Activated naive CD8-positive, alpha-beta T cell treated with anti-CD3 and anti-CD28 coated beads, Interleukin-2, amount 10 ng/mL, durations not matched to agents 7 days and 5 days (primary cell): ENCODE data around the gene PAM. TPM values are rescaled to one million over a fixed set of nuclear protein-coding genes. Genes with fewer than 3 reads are reported as not detected.

Experiments
- ATAC-seq: fragments of 150-1000 bp; cut with Tn5 transposase; one replicate; pipeline ENCODE4 v1.10.0; 2021; ENCODE audit warnings: low read depth, moderate library complexity
- POLR2A ChIA-PET: fragments of 350-600 bp; sonication (Branson Sonifier 250); formaldehyde crosslinking; loops from one replicate; lab custom pipeline; 2021; ENCODE audit warnings: antibody characterized with exemption; lab: Charles Lee
- DNase-seq: peaks from one replicate; pipeline ENCODE4 v3.0.0; 2021
- H3K27ac Mint-ChIP-seq: one replicate; pipeline ENCODE4 v1.8.0; 2022; ENCODE audit warnings: mild to moderate bottlenecking, mixed read lengths
- H3K27me3 Mint-ChIP-seq: one replicate; pipeline ENCODE4 v1.8.0; 2022; ENCODE audit warnings: mild to moderate bottlenecking, moderate library complexity, mixed read lengths
- H3K36me3 Mint-ChIP-seq: one replicate; pipeline ENCODE4 v1.8.0; 2021; ENCODE audit warnings: mild to moderate bottlenecking, mixed read lengths
- H3K4me1 Mint-ChIP-seq: one replicate; pipeline ENCODE4 v1.8.0; 2021; ENCODE audit warnings: mixed read lengths
- H3K4me3 Mint-ChIP-seq: one replicate; pipeline ENCODE4 v1.8.0; 2022; ENCODE audit warnings: mild to moderate bottlenecking, moderate library complexity, mixed read lengths
- H3K9me3 Mint-ChIP-seq: one replicate; pipeline ENCODE4 v1.8.0; 2021; ENCODE audit warnings: mixed read lengths
- total RNA-seq, 2 experiments: library from RNA; stranded (reverse); gene quantifications; one replicate each; pipeline ENCODE4 v1.2.3, GENCODE V29; 2021

PAM gene
- total RNA-seq, 2 experiments from 2014 or later = 28.5 to 31.2 TPM

DNA sequence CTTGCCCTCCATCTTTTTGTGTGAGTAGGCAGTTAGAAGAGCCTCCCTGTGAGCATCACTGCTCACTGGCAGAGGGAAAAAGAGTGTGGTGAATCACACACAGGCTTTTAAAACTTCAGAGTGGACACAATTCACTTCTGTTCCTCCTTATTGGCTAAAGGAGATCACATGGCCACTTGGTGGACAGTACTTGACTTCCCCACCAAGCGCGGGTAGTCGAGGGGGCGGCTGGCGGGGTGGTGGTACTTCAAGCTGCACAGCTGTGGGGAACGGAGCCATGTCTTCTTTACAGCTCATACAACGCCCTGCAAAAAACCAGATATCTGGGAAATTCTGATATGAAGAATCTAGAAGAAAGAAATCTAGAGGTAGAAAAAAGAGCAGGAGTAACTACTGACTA, 95.4 kb downstream of the PAM start:
- Mint-ChIP-seq H3K27ac (no peak overlapping the region), H3K4me3 (no peak overlapping the region), H3K27me3 (no peaks in the 10 kb centered on the region), H3K4me1 (peaks cover 4% of the 10 kb centered on the region), H3K36me3 (peaks cover 4% of the 10 kb centered on the region), H3K9me3 (no peaks in the 10 kb centered on the region)
- no peak for DNase-seq
- POLR2A ChIA-PET = no interaction called here
- no peak for ATAC-seq

DNA sequence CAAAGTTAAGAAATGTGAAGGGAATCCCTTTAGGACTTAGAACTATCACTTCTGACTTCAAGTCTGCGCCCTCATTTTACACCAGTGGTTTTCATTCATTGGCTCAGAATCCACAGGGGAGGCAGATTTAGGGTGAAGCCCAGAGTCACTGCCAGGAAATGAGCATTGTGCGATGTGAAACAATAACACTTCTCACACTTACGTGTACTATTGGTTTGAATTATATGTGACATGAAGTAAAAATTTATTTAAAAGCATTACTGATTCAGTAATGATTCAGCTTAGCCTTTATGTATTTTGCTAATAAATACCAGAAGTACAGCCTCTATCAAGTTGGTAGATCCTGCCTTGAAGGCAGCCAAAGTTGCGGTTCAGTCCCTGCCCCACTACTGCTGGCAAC, 98.6 kb downstream of the PAM start:
- no peak for ATAC-seq
- Mint-ChIP-seq H3K4me1 (peaks cover 4% of the 10 kb centered on the region), H3K9me3 (no peaks in the 10 kb centered on the region), H3K36me3 (no peaks in the 10 kb centered on the region), H3K4me3 (no peak overlapping the region), H3K27ac (no peak overlapping the region), H3K27me3 (no peaks in the 10 kb centered on the region)
- no peak for DNase-seq
- POLR2A ChIA-PET = no interaction called here

DNA sequence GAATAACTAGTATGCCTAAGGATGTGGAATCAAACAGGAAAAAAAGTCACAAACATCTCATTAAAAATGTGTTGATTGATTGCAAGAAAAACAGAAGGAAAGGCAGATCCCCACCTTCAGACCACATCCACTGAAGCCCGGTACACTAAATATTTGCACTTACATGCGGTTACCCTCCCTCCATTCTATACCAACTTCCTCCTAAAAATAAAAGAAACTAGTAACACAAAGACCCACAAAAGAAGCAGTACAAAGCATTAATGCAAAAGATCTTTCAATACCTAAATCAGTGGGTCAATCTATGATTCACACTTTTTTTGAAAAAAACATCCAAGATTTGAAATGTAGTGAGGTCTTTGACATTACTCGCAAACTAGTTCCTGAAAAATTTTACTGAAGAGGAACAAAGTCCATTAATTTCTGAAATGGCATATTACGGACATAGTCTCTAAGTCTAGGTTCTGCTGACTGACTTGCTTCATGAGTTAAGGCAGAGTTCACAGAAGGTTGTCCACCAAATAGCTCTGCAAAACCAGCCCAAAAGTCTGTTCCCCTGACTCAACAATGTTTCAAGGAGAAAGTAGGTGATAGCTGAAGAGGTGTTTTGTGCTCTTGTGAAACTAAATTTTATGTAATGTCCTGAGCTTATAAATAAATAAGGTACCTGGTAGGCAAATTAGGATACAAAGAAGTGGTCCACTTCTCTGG, 100.7 kb downstream of the PAM start:
- Mint-ChIP-seq H3K27me3 (no peaks in the 10 kb centered on the region), H3K4me1 (peaks cover 4% of the 10 kb centered on the region), H3K9me3 (no peaks in the 10 kb centered on the region), H3K36me3 (no peaks in the 10 kb centered on the region), H3K4me3 (no peak overlapping the region), H3K27ac (no peak overlapping the region)
- no peak for ATAC-seq
- DNase-seq = no peak
- POLR2A ChIA-PET = interaction anchor here (1.0 kb wide), 1 partner anchor 10 kb away, joined by 3 read pairs; no protein-coding TSS in a partner anchor

DNA sequence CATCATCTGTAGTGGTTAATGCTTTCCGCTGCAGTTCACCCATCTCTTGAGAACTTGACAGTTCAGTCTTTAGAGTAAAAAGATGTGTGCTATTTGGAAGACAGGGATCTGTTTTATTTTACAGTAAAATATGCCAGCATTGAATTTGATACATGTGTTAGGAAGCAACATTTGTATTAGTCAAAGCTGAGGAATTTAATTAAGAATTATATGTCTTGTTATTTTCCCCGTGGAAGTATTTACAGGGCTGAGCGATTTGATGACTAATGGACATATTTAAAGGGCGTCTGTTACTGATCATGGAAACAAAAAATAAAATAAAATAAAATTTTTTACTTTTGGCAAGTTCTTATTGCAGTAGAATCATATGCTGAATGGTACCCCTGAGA, 101.3 kb downstream of the PAM start:
- H3K4me3 Mint-ChIP-seq = no peak overlapping the region
- POLR2A ChIA-PET = no interaction called here
- no peaks in the 10 kb centered on the region for H3K36me3 Mint-ChIP-seq
- no peaks in the 10 kb centered on the region for H3K27me3 Mint-ChIP-seq
- ATAC-seq (no peak), DNase-seq (no peak)
- no peak overlapping the region for H3K27ac Mint-ChIP-seq
- peaks cover 4% of the 10 kb centered on the region for H3K4me1 Mint-ChIP-seq
- H3K9me3 Mint-ChIP-seq = no peaks in the 10 kb centered on the region

DNA sequence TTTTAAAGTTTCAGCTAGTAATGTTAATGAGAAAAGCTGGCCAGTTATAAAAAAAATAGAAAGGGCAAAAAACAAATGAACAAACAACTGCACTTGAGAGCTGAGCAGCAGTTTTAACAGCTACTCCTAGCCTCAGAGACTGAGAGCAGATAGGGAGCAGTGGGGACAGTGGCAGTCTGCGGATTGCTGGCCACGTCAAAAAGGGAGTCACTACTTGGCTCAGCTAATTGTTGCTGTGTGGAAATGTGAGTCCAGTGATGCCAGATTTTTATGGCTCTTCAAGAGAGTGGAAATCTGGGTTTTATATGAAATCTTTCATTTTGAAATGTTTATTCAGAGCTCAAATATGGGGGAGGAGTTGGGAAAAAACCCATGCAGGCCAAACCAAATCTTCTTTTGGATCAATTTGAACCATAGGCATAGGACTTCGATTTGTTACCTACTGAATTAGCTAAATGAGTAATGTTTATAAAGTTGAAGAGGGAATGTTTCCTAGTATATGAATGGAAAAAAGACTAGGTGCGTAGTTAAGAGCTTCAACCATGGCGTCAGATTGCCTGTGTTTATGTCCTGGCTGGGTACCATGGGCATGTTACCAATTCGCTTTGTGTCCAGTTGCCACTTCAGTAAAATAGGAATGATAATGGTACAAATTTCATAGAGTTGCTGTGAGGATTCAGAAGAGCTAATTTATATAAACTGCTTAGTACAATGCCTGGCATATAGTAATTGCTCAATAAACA, 102.1 kb downstream of the PAM start:
- H3K4me1 Mint-ChIP-seq = peaks cover 4% of the 10 kb centered on the region
- H3K36me3 Mint-ChIP-seq = no peaks in the 10 kb centered on the region
- H3K27ac Mint-ChIP-seq = no peak overlapping the region
- no peak overlapping the region for H3K4me3 Mint-ChIP-seq
- no peaks in the 10 kb centered on the region for H3K27me3 Mint-ChIP-seq
- ATAC-seq = no peak
- POLR2A ChIA-PET = no interaction called here
- DNase-seq = no peak
- H3K9me3 Mint-ChIP-seq = no peaks in the 10 kb centered on the region

DNA sequence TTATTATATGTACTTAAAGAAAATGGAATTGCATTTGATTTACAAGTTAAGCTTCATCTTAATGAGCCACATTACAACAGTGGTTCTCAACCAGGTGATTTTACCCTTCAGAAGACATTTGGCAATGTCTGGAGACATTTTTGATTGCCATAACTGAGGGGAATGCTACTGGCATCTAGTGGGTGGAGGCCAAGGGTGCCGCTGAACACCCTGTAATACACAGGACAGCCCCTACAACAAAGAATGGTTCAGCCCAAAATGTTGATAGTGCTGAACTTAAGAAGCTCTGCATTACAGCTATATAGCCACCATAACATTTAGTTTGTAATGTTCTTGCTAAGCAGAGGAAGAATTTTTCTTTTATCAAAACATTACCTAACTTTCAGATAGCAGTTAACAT, 103.1 kb downstream of the PAM start:
- peaks cover 2% of the 10 kb centered on the region for H3K27me3 Mint-ChIP-seq
- ATAC-seq (no peak), DNase-seq (no peak)
- H3K27ac Mint-ChIP-seq = no peak overlapping the region
- peaks cover under 1% of the 10 kb centered on the region for H3K36me3 Mint-ChIP-seq
- H3K4me1 Mint-ChIP-seq = peaks cover 4% of the 10 kb centered on the region
- POLR2A ChIA-PET = no interaction called here
- H3K4me3 Mint-ChIP-seq = no peak overlapping the region
- no peaks in the 10 kb centered on the region for H3K9me3 Mint-ChIP-seq

DNA sequence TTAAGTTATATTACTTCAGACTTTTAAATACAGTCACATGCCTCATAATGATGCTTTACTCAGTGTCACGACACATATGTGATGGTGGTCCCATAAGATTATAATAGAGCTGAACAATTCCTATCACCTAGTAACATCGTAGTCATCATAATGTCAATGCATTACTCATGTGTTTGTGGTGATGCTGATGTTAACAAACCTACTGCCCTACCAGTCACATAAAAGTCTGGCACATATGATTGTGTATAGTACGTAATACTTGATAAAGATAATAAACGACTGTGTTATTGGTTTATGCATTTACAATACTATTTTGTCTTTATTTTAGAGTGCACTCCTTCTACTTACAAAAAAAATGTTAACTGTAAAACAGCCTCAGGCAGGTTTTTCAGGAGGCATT, 103.7 kb downstream of the PAM start:
- H3K36me3 Mint-ChIP-seq = peaks cover 1% of the 10 kb centered on the region
- POLR2A ChIA-PET = no interaction called here
- H3K4me3 Mint-ChIP-seq = no peak overlapping the region
- peaks cover 4% of the 10 kb centered on the region for H3K4me1 Mint-ChIP-seq
- no peak for ATAC-seq
- H3K27ac Mint-ChIP-seq = no peak overlapping the region
- H3K9me3 Mint-ChIP-seq = no peaks in the 10 kb centered on the region
- DNase-seq = no peak
- H3K27me3 Mint-ChIP-seq = peaks cover 2% of the 10 kb centered on the region

DNA sequence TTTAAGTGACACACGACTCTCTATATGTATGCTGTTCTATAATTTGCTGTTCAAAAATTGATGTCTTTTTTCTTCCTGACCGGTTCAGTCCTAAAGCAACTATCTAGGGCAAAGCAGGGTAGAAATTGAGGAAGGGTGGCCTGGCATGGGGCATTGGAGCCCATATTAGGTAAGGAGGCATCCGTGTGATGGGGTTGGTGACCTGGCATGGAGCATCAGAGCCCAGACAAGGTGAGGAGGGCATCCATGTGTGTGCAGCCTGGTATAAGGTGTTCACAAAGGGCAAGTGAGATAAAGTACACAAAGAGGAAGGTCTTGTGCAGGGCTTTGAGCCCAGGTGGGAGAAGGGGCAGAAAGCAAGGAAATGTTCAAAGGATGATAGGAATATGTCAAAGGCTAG, 104.9 kb downstream of the PAM start:
- peaks cover 1% of the 10 kb centered on the region for H3K36me3 Mint-ChIP-seq
- POLR2A ChIA-PET = no interaction called here
- ATAC-seq (no peak), DNase-seq (no peak)
- H3K27ac Mint-ChIP-seq = peak overlapping the region; percentile 0
- H3K9me3 Mint-ChIP-seq = no peaks in the 10 kb centered on the region
- peaks cover 9% of the 10 kb centered on the region for H3K27me3 Mint-ChIP-seq
- no peak overlapping the region for H3K4me3 Mint-ChIP-seq
- peaks cover 5% of the 10 kb centered on the region for H3K4me1 Mint-ChIP-seq

DNA sequence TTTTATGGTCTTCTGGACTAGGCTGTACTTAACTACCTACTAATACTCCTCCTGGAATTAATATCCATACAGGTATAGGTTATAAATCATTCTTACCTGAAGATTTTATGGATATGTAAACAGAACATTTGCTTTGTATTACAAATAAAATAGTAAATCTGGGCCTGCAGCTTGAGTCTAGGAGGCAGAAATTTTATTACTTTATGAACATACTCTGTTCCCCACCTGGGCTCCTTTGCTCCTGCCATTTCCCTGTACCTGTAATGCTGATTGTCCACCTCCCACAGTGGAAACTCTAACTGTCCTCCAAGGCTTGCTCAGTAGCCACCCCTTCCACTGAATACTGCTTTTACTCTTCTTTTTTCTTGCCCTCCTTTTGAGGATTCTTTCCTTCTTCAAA, 108.0 kb downstream of the PAM start:
- ATAC-seq (no peak), DNase-seq (no peak)
- Mint-ChIP-seq H3K27me3 (peaks cover 17% of the 10 kb centered on the region), H3K4me3 (no peak overlapping the region), H3K27ac (no peak overlapping the region), H3K4me1 (peaks cover 8% of the 10 kb centered on the region), H3K36me3 (peaks cover 5% of the 10 kb centered on the region), H3K9me3 (no peaks in the 10 kb centered on the region)
- POLR2A ChIA-PET = no interaction called here

DNA sequence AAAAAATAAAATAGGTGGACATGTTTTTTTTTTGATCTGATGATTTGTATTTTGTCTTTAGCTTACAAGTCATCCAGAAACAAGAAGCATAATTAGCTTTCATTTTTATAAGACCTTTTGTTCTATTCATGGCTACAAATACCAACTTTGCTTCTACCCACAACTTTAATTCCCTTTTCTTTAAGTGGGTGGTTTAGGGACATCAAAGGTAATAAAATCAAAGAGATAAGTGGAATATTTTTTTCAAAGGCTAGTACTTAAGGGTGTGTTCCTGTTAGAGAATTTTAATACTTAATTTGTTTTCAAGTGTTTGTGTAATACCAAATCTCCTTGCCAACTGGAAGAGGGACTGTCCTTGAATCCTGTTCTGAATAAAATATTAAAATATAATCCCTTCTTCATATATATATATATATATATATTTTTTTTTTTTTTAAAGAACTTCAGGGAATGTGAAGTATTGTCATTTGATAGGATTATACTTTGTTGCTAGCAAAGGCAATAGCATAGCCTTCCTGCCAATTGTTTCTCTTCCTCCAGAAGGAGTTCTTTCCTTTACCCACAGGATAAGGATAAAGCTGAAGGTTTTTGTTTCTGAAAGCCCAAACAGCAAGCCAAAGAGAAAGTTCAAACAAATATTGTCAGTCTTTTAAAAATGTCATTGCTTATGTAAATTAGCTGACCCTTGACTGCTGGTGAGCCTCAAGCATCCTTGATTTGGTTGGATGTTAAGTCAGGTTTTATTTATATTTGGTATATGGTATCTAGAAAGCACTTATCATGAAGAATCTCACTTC, 108.9 kb downstream of the PAM start:
- ATAC-seq = no peak
- DNase-seq = no peak
- Mint-ChIP-seq H3K4me3 (no peak overlapping the region), H3K27ac (no peak overlapping the region), H3K9me3 (no peaks in the 10 kb centered on the region), H3K4me1 (peaks cover 8% of the 10 kb centered on the region), H3K27me3 (peaks cover 17% of the 10 kb centered on the region), H3K36me3 (peaks cover 6% of the 10 kb centered on the region)
- POLR2A ChIA-PET = no interaction called here

DNA sequence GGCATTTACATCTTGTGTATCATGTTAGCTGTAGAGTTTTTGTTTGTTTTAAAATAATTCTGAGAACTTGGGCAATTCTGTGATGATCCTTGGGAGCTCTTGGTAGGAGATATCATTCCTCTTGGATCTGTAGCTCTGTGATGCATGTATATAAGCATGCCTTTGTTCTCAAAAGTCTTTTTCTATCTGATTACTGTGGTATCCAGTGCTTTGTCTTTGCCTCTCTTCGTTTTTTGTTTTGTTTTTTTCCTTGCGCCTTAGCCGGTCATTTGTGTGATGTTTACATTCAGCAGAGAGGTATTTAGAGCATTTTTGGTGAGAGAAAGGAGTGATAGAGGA, 110.0 kb downstream of the PAM start:
- H3K27ac Mint-ChIP-seq = no peak overlapping the region

DNA sequence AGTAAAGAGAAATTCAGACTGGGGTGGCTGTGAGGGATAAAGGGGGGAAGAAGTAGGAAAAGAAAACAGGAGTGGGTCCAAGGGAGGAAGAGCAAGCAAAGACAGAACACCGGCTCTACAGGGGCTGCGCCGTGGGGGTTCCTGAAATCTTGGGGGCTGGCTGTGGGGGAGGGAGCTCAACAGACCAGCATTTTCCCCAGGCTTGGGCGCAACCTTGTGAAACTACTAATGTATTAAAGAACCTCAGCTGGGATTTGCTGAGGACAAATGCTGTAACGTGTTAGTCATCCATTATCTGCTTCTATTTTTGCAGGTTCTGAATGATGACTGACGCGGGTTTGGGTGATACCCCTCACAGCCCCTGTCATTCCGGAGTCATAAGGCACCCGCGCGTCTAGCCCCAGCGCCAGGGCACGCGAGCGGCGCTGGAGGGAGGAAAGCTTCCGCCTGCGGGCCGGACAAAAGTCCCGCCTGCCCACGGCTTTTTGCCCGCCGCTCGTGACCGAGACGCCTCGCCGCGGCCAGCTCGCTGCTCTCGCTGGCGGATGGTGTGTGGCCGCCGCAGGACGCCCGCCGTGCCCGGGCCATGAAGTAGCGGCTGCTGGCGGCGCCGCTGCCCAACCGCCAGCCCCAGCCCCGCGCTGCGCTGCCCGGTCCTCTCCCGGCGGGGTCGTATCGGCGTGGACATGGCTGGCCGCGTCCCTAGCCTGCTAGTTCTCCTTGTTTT, 110.6 kb downstream of the PAM start:
- POLR2A ChIA-PET = interaction anchor here (1.0 kb wide), 1 partner anchor 11 kb away, joined by 3 read pairs; no protein-coding TSS in a partner anchor

More for the DNA sequence above, 110.0 kb downstream of the PAM start:
- POLR2A ChIA-PET = interaction anchor here (1.0 kb wide), 1 partner anchor 10 kb away, joined by 3 read pairs; no protein-coding TSS in a partner anchor
- Mint-ChIP-seq H3K4me3 (peak overlapping the region; percentile 72), H3K27me3 (peaks cover 19% of the 10 kb centered on the region), H3K36me3 (peaks cover 16% of the 10 kb centered on the region), H3K4me1 (peaks cover 8% of the 10 kb centered on the region), H3K9me3 (no peaks in the 10 kb centered on the region)
- ATAC-seq (no peak), DNase-seq (no peak)

DNA sequence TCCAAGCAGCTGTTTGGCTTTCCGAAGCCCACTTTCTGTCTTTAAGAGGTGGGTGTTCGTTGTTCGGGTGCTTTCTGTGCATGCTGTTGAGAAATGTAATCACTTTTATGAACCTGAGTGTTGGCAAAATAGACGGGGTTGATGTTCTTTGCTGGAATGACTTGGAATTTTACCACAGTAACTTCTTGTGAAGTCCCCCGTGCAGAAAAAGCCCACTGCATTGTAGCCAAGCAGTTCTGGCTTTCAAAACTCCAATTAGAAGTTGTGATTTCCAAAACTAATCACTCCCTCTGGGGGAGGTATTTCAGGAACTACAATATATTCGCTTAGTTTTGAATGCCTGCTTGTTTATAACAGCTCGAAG, 111.1 kb downstream of the PAM start:
- peaks cover 8% of the 10 kb centered on the region for H3K4me1 Mint-ChIP-seq
- DNase-seq (no peak), ATAC-seq (no peak)
- H3K9me3 Mint-ChIP-seq = no peaks in the 10 kb centered on the region
- peaks cover 19% of the 10 kb centered on the region for H3K27me3 Mint-ChIP-seq
- H3K27ac Mint-ChIP-seq = no peak overlapping the region
- H3K36me3 Mint-ChIP-seq = peaks cover 16% of the 10 kb centered on the region
- POLR2A ChIA-PET = interaction anchor here (1.0 kb wide), 1 partner anchor 11 kb away, joined by 3 read pairs; no protein-coding TSS in a partner anchor
- H3K4me3 Mint-ChIP-seq = peak overlapping the region; percentile 72

More for the DNA sequence above, 110.6 kb downstream of the PAM start:
- Mint-ChIP-seq H3K36me3 (peaks cover 16% of the 10 kb centered on the region), H3K4me1 (peaks cover 8% of the 10 kb centered on the region), H3K27ac (no peak overlapping the region), H3K4me3 (peak overlapping the region; percentile 72), H3K9me3 (no peaks in the 10 kb centered on the region), H3K27me3 (peaks cover 19% of the 10 kb centered on the region)
- ATAC-seq (peak; percentile 74), DNase-seq (peak; percentile 49)
